NCI-H1436 treated with DMSO at 0.1 percent for 48 hours (cell line): ENCODE data around the gene MMP14.

Experiments
- DNase-seq: peaks from one replicate; lab custom pipeline; 2025; lab: John Stamatoyannopoulos, UW

The MMP14 gene

DNA sequence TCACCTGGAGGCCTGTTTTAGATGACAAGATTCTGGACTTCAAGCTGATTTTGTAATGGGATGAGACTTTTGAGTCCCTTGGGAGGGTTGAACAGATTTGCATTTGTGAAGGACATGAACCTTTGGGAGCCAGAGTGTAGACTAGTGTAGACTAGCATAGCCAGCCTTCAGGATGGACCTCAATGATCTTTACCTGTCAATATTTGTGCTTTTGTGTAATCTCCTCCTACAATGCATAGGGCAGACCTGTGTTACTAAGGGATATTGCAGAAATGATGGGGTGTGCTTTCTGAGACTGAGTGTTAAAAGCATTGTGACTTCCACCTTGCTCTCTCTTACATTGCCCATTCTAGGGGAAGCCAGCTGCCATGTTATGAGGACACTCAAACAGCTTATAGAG, 25.3 kb downstream of the MMP14 start:
- no peak for DNase-seq

DNA sequence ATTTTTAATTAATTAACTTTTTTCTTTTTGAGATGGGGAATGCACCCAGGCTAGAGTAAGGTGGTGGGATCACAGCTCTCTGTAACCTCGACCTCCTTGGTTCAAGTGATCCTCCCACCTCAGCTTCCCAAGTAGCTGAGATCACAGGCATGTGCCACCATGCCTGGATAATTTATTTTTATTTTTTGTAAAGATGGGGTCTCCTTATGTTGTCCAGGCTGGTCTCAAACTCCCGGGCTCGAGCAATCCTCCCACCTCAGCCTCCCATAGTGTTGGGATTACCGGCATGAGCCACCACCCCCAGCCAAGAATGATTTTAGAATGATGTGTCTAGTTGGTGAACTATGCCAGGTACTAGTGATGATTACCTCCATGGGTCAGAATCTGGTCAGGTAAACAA, 28.6 kb downstream of the MMP14 start:
- no peak for DNase-seq

DNA sequence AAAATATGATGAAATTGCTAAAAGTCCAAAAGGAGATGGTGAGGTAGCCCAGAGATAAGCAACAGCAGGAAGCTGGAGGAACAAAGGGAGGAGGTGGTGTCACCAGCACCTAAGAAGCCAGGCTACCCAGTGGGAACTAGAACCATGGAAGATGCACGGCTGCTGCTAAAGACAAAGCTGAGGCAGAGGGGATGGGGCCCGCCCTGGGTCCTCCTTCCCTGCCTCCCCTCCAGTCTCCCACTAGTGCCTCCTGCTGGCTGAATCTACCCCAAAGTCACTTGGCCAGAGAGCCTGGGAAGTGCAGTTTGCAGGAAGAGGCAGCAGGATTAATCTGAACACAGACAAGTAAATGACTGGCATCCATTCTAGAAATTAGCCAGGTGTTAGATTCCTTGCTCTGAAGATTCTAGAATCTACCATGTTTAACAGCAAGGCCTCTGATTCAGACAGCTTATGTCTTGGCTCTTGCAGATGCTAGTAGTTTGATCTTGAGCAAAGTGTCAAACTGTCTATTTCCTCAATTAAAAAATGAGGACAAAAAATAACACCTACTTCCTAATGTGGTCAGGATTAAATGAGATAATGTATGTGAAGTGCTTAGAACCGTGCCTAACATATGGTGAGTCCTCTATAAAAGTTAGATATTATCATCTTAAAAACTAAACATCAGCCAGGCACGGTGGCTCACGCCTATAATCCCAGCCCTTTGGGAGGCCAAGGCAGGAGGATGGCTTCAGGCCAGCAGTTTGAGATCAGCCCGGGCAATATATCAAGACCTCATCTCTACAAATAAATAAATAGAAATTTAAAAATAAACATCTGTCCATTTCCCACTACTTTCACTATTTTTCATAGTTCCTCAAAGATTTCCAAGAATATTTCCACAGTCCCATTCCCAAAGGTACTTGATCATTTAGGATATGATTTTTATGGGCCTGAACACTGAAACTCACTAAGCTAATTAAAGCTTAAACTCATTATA, 29.3 kb downstream of the MMP14 start:
- DNase-seq: no peak

DNA sequence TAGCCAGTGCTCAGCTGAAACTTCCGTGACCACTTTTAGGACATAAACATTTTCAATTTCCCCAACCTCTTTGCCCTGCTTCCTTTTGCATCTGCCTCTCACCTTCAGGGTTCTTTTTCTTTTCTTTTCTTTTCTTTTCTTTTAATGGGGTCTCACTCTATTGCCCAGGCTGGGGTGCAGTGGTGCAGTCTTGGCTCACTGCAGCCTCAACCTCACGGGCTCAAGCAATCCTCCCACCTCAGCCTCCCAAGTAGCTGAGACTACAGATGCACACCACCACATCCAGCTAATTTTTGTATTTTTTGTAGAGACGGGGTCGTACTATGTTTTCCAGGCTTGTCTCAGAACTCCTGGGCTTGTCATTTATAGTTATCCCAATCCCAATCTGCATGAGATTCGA, 30.5 kb downstream of the MMP14 start:
- no peak for DNase-seq

DNA sequence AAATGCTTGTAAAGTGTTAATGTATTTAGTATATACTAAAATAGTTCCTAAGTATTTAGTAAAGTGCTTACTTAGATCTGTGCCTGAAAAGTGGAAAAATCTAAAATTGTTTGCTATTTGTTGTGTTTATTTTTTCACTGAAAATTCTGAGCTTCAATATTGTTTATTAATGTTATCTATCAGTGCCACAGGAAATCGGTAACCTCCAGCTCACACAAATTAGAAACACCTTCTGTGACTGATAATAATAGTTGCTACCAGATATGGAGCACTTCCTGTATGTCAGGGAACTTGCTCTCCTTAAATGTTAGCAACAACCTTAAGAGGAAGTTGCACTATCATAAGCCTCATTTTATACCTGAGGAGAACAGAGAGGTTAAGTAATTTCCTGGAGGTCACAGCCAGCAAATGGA, 34.4 kb downstream of the MMP14 start:
- no peak for DNase-seq

DNA sequence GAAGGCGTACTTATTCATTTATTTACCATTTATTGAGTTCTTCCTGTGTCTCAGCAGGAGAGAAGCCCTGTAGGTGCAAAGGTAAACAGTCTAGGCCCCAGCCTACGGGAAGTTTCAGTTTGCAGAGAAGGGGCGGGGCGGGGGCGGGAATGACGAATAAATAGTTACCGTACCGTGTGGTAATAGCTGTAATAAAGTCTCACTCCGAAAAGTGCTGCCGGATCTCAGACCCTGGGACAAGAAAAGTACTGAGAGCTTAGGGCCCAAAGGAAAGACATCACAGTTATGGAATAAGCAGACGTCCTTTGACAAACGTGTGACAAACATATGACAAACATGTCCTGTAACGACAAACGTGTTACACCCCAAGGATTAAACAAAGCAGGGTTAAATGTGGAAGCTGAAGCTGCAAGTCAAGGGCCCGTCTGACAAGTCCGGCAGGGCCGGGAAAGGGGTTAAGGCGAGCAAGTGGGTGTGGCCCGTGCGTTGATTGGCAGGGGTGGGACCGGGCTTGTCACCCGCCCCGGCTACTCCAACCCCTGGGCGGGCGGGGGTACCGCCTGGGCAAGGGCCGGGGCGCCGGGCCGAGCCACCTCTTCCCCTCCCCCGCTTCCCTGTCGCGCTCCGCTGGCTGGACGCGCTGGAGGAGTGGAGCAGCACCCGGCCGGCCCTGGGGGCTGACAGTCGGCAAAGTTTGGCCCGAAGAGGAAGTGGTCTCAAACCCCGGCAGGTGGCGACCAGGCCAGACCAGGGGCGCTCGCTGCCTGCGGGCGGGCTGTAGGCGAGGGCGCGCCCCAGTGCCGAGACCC, 35.0 kb downstream of the MMP14 start, which contains the start of gene LRP10:
TSS of gene LRP10 (plus strand) at position 517 of the 809 bp plus-strand sequence. CDS start 564 bp downstream, outside the sequence.
- DNase-seq: no peak

DNA sequence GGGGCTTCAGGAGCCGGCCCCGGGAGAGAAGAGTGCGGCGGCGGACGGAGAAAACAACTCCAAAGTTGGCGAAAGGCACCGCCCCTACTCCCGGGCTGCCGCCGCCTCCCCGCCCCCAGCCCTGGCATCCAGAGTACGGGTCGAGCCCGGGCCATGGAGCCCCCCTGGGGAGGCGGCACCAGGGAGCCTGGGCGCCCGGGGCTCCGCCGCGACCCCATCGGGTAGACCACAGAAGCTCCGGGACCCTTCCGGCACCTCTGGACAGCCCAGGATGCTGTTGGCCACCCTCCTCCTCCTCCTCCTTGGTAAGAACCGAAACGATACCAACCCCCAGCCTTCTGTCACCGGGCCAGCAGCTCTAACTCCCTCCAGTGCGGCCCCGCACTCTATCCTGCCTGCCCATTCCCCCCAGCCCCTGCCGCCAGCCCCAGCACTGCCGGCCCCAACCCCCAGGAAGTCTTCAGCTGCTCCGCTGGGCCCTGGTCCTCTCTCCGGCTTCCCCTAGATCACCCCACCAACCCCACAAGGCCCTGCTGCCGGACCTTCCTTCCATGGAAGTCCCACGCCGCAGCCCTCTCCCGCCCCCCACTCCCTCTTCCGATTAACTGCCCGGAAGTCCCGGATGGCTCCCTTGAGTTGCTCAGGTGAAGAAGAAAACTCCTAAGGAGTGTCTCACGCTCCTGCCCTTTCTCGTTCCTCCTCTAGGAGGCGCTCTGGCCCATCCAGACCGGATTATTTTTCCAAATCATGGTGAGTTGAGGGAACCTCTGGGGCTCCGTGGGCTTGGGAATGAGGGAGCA, 35.8 kb downstream of the MMP14 start:
- peak; percentile 25 for DNase-seq

DNA sequence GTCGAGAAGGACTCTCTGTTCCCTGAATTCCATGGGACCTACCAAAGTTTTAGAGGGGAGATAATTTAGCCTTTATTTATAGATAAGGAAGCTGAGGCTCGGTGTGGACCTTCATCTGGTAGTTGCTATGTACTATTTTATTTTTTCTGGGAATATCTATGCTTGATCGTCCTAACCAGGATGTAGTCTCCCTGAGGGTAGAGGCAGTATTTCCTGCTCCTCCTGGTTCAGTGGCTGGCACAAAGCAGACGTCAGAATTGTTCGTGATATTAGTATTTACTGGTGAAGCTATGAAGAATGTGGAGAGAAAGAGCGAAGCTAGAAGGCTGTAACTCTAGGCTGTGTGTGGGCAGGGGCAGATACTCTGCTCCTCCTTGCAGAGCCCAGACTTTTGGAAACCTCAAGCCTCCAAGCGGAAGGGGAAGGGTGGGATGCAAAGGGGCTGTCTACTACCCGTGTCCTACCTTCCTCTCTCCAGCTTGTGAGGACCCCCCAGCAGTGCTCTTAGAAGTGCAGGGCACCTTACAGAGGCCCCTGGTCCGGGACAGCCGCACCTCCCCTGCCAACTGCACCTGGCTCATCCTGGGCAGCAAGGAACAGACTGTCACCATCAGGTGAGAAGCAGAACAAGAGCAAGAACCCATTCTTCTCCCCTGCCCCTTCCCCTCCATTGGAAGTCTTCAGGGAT, 36.6 kb downstream of the MMP14 start:
- DNase-seq: no peak

DNA sequence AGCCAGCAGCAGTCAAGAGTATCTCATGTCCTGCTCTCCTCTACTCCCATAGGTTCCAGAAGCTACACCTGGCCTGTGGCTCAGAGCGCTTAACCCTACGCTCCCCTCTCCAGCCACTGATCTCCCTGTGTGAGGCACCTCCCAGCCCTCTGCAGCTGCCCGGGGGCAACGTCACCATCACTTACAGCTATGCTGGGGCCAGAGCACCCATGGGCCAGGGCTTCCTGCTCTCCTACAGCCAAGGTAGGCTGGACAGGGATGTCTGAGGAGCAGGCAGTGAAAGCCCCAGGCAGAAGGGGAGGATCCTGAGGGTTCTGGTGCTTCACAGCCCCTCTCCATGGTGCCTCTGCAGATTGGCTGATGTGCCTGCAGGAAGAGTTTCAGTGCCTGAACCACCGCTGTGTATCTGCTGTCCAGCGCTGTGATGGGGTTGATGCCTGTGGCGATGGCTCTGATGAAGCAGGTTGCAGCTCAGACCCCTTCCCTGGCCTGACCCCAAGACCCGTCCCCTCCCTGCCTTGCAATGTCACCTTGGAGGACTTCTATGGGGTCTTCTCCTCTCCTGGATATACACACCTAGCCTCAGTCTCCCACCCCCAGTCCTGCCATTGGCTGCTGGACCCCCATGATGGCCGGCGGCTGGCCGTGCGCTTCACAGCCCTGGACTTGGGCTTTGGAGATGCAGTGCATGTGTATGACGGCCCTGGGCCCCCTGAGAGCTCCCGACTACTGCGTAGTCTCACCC, 38.8 kb downstream of the MMP14 start:
- no peak for DNase-seq

DNA sequence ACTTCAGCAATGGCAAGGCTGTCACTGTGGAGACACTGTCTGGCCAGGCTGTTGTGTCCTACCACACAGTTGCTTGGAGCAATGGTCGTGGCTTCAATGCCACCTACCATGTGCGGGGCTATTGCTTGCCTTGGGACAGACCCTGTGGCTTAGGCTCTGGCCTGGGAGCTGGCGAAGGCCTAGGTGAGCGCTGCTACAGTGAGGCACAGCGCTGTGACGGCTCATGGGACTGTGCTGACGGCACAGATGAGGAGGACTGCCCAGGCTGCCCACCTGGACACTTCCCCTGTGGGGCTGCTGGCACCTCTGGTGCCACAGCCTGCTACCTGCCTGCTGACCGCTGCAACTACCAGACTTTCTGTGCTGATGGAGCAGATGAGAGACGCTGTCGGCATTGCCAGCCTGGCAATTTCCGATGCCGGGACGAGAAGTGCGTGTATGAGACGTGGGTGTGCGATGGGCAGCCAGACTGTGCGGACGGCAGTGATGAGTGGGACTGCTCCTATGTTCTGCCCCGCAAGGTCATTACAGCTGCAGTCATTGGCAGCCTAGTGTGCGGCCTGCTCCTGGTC, 39.4 kb downstream of the MMP14 start:
- no peak for DNase-seq

DNA sequence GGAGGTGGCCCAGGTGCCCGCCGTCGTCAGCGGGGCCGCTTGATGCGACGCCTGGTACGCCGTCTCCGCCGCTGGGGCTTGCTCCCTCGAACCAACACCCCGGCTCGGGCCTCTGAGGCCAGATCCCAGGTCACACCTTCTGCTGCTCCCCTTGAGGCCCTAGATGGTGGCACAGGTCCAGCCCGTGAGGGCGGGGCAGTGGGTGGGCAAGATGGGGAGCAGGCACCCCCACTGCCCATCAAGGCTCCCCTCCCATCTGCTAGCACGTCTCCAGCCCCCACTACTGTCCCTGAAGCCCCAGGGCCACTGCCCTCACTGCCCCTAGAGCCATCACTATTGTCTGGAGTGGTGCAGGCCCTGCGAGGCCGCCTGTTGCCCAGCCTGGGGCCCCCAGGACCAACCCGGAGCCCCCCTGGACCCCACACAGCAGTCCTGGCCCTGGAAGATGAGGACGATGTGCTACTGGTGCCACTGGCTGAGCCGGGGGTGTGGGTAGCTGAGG, 40.7 kb downstream of the MMP14 start:
- no peak for DNase-seq

DNA sequence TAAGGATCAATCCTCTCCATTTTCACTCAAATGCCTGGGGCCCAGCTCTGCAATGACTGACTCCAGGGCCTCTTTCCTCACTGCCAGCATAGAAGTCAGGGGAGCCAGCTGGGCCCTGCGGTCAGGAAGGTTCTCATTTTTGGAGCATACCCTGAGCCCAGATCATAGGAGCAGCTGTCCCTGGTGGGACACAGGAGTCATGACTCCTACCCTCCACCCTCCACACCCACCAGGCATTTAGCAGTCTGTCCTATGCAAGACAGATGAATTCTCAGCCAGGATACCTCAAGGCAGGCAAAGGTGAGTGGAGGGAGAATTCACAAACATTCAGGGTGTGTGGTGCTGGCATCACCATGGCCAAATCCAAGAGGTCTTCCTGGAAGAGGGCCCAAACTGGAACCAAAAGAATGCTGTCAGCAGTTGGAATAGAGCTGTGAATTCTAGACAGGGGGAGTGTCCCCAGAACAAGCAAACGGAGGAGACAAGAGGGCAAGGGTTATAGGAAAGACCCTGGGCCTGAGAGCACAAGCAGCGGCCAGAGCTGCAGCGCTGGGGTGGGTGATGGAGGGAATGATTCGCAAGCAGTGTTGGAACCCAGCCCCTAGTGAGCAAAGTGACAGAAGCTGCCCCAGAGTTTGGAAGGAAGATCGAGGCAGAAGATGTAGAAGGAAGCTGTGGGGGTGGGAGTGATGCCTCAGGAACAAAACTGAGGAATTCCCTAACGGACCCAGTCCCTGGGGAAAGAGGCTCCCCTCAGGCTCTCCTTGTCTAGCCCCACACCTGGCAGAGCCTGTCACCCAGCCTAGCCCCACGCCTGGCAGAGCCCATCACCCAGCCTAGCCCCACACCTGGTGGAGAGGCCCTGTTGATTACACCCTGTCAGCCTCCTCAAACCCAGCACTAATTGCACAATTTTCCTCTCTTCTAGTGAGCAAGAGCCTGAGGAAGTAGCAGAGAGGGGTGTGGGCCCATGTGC, 42.2 kb downstream of the MMP14 start:
- DNase-seq: no peak

DNA sequence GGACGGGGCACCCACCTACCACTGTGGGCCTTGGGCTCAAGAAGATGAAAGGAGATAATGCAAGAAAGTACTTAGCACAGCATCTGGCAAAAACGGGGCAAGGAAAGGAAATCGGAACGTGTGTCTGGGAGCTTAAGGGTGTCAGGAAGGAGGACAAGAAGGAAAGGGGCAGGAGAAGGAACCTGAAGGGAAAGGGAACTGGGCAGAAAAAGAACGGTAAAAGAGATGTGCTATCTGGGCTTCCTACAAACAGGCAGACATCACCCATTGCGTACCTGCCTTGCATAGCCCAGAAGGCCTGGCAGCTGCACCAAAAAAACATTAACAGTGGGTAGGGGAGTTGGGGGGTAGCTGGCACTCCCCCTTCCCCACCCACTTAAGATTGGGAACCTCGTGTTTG, 45.7 kb downstream of the MMP14 start:
- DNase-seq: no peak

DNA sequence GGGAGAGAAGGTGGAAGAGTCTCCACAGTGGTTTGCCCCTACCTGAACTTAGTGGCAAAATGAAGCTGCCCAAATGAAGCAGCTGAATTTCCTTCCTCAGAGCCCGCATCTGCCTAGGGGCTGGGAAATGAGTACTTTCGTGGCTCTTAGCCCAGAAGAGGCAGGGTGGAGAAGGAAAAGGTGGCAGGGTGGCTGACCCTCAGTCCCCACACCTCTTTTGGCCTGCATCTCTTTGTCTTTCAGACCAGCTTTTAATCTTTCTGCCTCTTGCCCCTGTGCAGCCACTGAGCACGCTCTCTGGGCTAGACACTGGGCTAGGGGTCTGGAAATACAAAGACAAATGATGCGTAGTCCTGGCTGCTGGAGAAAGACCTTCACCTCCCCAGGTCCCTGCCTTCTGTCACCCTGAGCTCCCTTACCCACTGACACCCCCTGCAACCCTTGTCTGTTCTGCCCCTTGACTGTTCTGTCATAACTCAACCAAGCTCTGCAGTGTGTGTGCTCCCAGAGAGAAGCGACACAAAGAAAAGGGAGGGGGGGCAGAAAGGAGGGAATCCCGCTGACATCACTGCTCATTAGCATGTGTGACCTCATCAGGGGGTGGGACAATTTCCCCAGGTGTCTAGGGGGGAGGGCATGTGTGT, 46.3 kb downstream of the MMP14 start:
- peak; percentile 33 for DNase-seq

DNA sequence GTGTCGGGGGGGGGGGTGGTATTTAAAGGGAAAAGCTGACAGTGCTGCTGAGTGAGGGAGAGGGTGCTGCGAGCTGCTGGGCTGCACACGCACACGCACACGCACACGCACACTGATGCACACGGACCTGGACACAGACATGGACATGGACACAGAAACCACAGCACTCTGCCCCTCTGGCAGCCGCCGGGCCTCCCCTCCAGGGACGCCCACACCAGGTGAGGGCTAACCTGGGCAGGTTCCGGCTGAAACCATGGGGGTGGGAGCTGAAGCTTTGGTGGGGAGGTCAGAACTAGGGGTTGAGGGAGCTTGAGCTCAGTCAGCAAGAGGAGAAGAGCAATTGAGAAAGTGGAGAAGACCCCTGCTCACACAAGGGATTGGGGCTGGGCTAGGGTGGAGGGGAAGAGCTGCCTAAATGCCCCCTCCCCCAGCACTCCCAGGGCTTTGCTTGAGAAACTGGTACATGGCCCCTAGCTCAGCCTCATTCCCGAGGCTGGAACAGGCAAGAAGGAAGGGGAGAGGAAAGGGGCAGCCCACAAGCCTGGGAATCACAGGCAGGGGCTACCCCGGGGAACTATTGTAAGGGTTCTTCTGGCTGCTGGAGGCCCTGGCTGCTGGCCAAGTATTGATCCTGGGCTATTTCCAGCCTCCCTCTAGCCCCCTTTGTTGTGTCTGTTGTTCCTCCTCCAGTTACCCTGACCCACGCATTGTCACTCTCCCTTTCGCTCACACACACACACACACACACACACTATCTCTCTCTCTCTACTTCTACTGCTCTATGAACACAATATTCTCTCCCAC, 47.0 kb downstream of the MMP14 start, which contains the start of gene REM2:
TSS of gene REM2 (plus strand) at position 50 of the 804 bp plus-strand sequence. CDS start at position 116, 66 bp downstream.
- DNase-seq: no peak

DNA sequence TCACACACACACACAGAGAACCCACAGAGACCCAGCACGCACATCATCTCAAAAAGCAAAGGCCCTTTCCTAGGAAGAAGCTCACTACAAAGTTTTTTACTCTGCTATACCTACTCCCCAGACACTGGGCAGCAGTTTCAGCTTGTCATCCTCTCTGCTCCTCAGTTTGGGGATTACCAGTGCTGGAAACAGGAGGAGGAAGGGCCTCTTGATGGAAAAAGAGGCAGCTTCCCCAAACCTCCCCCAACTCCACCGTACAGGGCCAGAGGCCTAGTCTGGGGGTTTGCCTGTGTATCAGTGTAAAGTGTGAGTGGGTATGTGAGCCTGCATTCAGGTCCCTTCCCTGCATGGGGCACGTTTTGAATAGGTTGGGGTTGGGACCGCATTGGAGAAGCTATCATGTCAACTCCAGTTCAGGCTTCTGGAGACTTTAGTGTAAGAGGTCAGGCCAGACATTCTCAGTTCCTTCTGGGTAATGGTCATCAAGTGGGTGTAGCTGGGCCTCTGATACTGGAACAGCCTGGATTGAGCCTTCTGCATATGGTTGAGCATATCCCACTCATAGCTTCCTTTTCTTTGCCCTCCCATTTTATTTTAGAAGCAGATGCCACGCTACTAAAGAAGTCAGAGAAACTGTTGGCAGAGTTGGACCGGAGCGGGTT, 47.8 kb downstream of the MMP14 start:
- no peak for DNase-seq
